GM23338 (cell line): ENCODE measurements around the gene CST9. TPM values are rescaled to one million over a fixed set of nuclear protein-coding genes. Genes with fewer than 3 reads are reported as not detected.
A peak's percentile ranks its signal among the peaks of the same experiment; 100 is the strongest.

Experiments used
- ATAC-seq: fragments of 200-7000 bp; cut with Tn5 transposase; 3 replicates; pipeline ENCODE4 v1.9.1; 2020
- DNase-seq: peaks from one replicate; pipeline ENCODE4 v3.0.0-alpha.2; 2015; ENCODE audit warnings: low spot score
- H2AFZ ChIP-seq: fragments of 200-600 bp; sonication (generic); 2 replicates; pipeline ENCODE4 v1.8.0; 2016; ENCODE audit warnings: antibody characterized with exemption, mild to moderate bottlenecking, moderate library complexity
- H3F3A ChIP-seq: fragments of 200-600 bp; sonication (generic); replicated peaks from 2 replicates; pipeline ENCODE4 v1.8.0; 2017; ENCODE audit warnings: antibody characterized with exemption, mixed run types, low read depth
- H3K27ac ChIP-seq: fragments of 200-600 bp; sonication (generic); 2 replicates; pipeline ENCODE4 v1.6.1; 2016; ENCODE audit warnings: low read depth
- H3K27me3 ChIP-seq: fragments of 200-600 bp; sonication (generic); 2 replicates; pipeline ENCODE4 v1.8.0; 2016; ENCODE audit warnings: mild to moderate bottlenecking, mixed run types, moderate library complexity; ENCODE audit not compliant: insufficient read depth
- H3K36me3 ChIP-seq: fragments of 200-600 bp; sonication (generic); 2 replicates; pipeline ENCODE4 v1.8.0; 2016; ENCODE audit warnings: mild to moderate bottlenecking; ENCODE audit not compliant: insufficient read depth
- H3K4me1 ChIP-seq: fragments of 200-600 bp; sonication (generic); 2 replicates; pipeline ENCODE4 v1.8.0; 2016; ENCODE audit warnings: mild to moderate bottlenecking, moderate library complexity; ENCODE audit not compliant: insufficient read depth
- H3K4me2 ChIP-seq: fragments of 200-600 bp; sonication (generic); 2 replicates; pipeline ENCODE4 v1.7.1; 2017; ENCODE audit warnings: mixed run types
- H3K4me3 ChIP-seq: fragments of 200-600 bp; sonication (generic); 2 replicates; pipeline ENCODE4 v1.6.1; 2016; ENCODE audit warnings: mixed run types
- H3K79me2 ChIP-seq: fragments of 200-600 bp; sonication (generic); replicated peaks from 2 replicates; pipeline ENCODE4 v1.8.0; 2017; ENCODE audit warnings: mild to moderate bottlenecking; ENCODE audit not compliant: insufficient read depth
- H3K9me2 ChIP-seq: fragments of 200-600 bp; sonication (generic); 2 replicates; pipeline ENCODE4 v1.8.0; 2017; ENCODE audit not compliant: insufficient read depth
- H4K20me1 ChIP-seq: fragments of 200-600 bp; sonication (generic); replicated peaks from 2 replicates; pipeline ENCODE4 v1.8.0; 2017; ENCODE audit warnings: mild to moderate bottlenecking; ENCODE audit not compliant: insufficient read depth
- H3K27ac Mint-ChIP-seq: 2 replicates; pipeline ENCODE4 v1.8.0; 2020; ENCODE audit warnings: inconsistent platforms, mild to moderate bottlenecking, moderate library complexity, mixed read lengths
- H3K27me3 Mint-ChIP-seq: 3 replicates; pipeline ENCODE4 v1.8.0; 2022; ENCODE audit warnings: low read depth, mild to moderate bottlenecking, moderate library complexity, mixed read lengths, inconsistent platforms; ENCODE audit not compliant: insufficient read depth, poor library complexity
- H3K36me3 Mint-ChIP-seq: 3 replicates; pipeline ENCODE4 v1.8.0; 2021; ENCODE audit warnings: low read depth, mild to moderate bottlenecking, inconsistent platforms, moderate library complexity, mixed read lengths
- H3K4me1 Mint-ChIP-seq: 3 replicates; pipeline ENCODE4 v1.8.0; 2020; ENCODE audit warnings: mild to moderate bottlenecking, inconsistent platforms, mixed read lengths
- H3K4me3 Mint-ChIP-seq: 3 replicates; pipeline ENCODE4 v1.8.0; 2021; ENCODE audit warnings: moderate library complexity, mild to moderate bottlenecking, inconsistent platforms, mixed read lengths
- H3K9me3 Mint-ChIP-seq: 3 replicates; pipeline ENCODE4 v1.8.0; 2020; ENCODE audit warnings: moderate library complexity, mild to moderate bottlenecking, inconsistent platforms, mixed read lengths
- CREB1 ChIP-seq: fragments of 250-450 bp; sonication (Bioruptor Pico); IDR thresholded peaks from 2 replicates; pipeline ENCODE4 v1.5.0; 2020; ENCODE audit warnings: low read depth, mild to moderate bottlenecking, moderate library complexity
- EZH2 ChIP-seq: fragments of 200-600 bp; sonication (generic); IDR thresholded peaks from one replicate; pipeline ENCODE4 v1.8.0; 2017; ENCODE audit warnings: antibody characterized with exemption, mild to moderate bottlenecking, low read depth; ENCODE audit not compliant: unreplicated experiment
- EZH2phosphoT487 ChIP-seq: fragments of 200-600 bp; sonication (generic); IDR thresholded peaks from one replicate; pipeline ENCODE4 v1.8.1; 2018; ENCODE audit warnings: antibody characterized with exemption; ENCODE audit not compliant: unreplicated experiment
- JUNB ChIP-seq: IDR thresholded peaks from one replicate; pipeline ENCODE4 v1.6.1; 2016; ENCODE audit warnings: antibody characterized with exemption; ENCODE audit not compliant: unreplicated experiment
- NANOG ChIP-seq: IDR thresholded peaks from 2 replicates; pipeline ENCODE4 v1.6.1; 2016; ENCODE audit warnings: antibody characterized with exemption, borderline replicate concordance
- POLR2AphosphoS5 ChIP-seq: IDR thresholded peaks from 2 replicates; pipeline ENCODE4 v1.6.1; 2016; ENCODE audit warnings: antibody characterized with exemption, low read depth
- STAT1 ChIP-seq: IDR thresholded peaks from one replicate; pipeline ENCODE4 v1.6.1; 2016; ENCODE audit warnings: antibody characterized with exemption; ENCODE audit not compliant: unreplicated experiment
- ZNF114 ChIP-seq: fragments of 250-450 bp; sonication (Bioruptor Pico); IDR thresholded peaks from 2 replicates; pipeline ENCODE4 v1.5.0; 2020; ENCODE audit warnings: mild to moderate bottlenecking, moderate library complexity
- ZNF331 ChIP-seq: fragments of 250-450 bp; sonication (Bioruptor Pico); IDR thresholded peaks from 2 replicates; pipeline ENCODE4 v1.5.0; 2020; ENCODE audit warnings: low read depth, mild to moderate bottlenecking, moderate library complexity
- polyA plus RNA-seq: library from polyadenylated mRNA; unstranded; fragments of >200 nt; fragmentation: Nextera tagmentation; extraction: Ambion mirVana; gene quantifications from 2 replicates; pipeline ENCODE4 v1.2.1, GENCODE V29; 2016
- total RNA-seq: library from RNA; depleted of rRNA; stranded (reverse); fragments of >200 nt; shearing (Covaris generic); gene quantifications from 2 replicates; pipeline ENCODE4 v1.2.3, GENCODE V29; 2014
- TF ChIP-seq, protein P1 (sequence below): IDR thresholded peaks from 2 replicates; pipeline ENCODE4 v1.6.1; 2016; ENCODE audit warnings: antibody characterized with exemption
- TF ChIP-seq, protein P2 (sequence below), 2 experiments: fragments of 200-600 bp in 1 of 2; sonication (generic) in 1 of 2; conservative IDR thresholded peaks; 2 replicates each; pipeline versions ENCODE4 v1.5.1 to v1.6.1; 2016 to 2017; ENCODE audit warnings: antibody characterized with exemption in 2 of 2, low read depth in 2 of 2, mild to moderate bottlenecking in 2 of 2, moderate library complexity in 1 of 2
- TF ChIP-seq, protein P3 (sequence below): IDR thresholded peaks from one replicate; pipeline ENCODE4 v1.6.1; 2018; ENCODE audit warnings: antibody characterized with exemption; ENCODE audit not compliant: unreplicated experiment
- TF ChIP-seq, protein P4 (sequence below): fragments of 250-450 bp; sonication (Bioruptor Pico); IDR thresholded peaks from 2 replicates; pipeline ENCODE4 v1.5.0; 2020; ENCODE audit warnings: mild to moderate bottlenecking, moderate library complexity

The CST9 gene
- total and polyA plus RNA-seq, 2 experiments from 2014 or later = not detected

DNA sequence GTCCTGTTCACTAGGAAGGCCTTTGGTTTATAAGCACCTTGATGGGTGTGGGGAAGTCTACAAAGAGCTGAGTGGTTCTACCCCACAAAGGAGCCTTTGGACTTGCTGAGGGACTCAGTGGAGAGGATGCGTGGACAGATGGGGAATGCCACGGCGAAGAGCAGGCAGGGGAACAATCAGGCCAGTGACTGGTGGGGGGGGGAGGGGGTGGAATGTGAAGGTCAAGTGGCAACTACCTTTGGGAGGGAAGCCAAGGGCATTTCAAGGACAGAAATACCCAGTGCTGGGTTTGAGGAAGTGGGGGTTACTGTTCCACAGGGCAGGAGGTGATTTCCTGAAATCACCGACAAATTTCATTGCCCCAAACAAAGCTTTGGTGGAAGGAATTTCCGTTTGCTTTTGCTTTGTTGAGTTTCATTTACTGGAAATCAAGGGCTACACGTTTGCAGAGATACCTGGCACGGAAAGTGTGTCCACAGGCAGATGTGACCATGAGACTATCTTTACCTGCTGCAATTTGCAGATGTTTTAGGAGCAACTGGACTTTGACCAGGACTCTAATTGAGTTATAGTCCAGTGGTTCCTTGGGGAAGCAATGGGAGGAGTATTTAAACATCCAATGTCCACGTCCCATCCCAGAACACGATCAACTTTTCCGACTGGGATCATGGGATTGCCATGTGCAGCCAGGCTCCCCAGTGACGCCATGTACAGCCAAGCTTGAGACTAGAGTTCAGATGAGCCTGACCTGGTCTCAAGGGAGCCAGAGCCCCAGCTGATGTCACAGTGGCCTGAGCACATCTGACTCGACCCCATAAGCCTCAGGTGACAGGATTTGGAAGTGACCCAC is 24.1 kb upstream of the CST9 start:
- peaks cover 6% of the 10 kb centered on the region for H3K4me1 Mint-ChIP-seq
- H3K27me3 ChIP-seq = no peaks in the 10 kb centered on the region
- DNase-seq (no peak), ATAC-seq (no peak)
- no peaks in the 10 kb centered on the region for H3K79me2 ChIP-seq
- no peak overlapping the region for H2AFZ ChIP-seq
- H3K9me2 ChIP-seq = peaks cover 6% of the 10 kb centered on the region; the same call in 1 of the 2 replicates
- H3K4me3 Mint-ChIP-seq = no peak overlapping the region
- no peak overlapping the region for H3K4me3 ChIP-seq
- H3F3A ChIP-seq = no peaks in the 10 kb centered on the region
- 0 out of 2 replicates have a peak overlapping the region, but pooled peaks have one; percentile 14 for H3K4me2 ChIP-seq
- TF ChIP-seq, protein P1, sequence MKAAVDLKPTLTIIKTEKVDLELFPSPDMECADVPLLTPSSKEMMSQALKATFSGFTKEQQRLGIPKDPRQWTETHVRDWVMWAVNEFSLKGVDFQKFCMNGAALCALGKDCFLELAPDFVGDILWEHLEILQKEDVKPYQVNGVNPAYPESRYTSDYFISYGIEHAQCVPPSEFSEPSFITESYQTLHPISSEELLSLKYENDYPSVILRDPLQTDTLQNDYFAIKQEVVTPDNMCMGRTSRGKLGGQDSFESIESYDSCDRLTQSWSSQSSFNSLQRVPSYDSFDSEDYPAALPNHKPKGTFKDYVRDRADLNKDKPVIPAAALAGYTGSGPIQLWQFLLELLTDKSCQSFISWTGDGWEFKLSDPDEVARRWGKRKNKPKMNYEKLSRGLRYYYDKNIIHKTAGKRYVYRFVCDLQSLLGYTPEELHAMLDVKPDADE = no peak
- TF ChIP-seq ZNF114 (CRISPR knock-in tag) (no peak), EZH2 (no peak), NANOG (no peak), STAT1 (no peak), CREB1 (CRISPR knock-in tag) (no peak), ZNF331 (CRISPR knock-in tag) (no peak), POLR2AphosphoS5 (no peak), JUNB (no peak), EZH2phosphoT487 (no peak)
- TF ChIP-seq, protein P2, sequence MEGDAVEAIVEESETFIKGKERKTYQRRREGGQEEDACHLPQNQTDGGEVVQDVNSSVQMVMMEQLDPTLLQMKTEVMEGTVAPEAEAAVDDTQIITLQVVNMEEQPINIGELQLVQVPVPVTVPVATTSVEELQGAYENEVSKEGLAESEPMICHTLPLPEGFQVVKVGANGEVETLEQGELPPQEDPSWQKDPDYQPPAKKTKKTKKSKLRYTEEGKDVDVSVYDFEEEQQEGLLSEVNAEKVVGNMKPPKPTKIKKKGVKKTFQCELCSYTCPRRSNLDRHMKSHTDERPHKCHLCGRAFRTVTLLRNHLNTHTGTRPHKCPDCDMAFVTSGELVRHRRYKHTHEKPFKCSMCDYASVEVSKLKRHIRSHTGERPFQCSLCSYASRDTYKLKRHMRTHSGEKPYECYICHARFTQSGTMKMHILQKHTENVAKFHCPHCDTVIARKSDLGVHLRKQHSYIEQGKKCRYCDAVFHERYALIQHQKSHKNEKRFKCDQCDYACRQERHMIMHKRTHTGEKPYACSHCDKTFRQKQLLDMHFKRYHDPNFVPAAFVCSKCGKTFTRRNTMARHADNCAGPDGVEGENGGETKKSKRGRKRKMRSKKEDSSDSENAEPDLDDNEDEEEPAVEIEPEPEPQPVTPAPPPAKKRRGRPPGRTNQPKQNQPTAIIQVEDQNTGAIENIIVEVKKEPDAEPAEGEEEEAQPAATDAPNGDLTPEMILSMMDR (conservative IDR thresholded peaks at IDR 0.05; ENCODE audit: low read depth in 2 of 2) = no peak
- TF ChIP-seq, protein P3, sequence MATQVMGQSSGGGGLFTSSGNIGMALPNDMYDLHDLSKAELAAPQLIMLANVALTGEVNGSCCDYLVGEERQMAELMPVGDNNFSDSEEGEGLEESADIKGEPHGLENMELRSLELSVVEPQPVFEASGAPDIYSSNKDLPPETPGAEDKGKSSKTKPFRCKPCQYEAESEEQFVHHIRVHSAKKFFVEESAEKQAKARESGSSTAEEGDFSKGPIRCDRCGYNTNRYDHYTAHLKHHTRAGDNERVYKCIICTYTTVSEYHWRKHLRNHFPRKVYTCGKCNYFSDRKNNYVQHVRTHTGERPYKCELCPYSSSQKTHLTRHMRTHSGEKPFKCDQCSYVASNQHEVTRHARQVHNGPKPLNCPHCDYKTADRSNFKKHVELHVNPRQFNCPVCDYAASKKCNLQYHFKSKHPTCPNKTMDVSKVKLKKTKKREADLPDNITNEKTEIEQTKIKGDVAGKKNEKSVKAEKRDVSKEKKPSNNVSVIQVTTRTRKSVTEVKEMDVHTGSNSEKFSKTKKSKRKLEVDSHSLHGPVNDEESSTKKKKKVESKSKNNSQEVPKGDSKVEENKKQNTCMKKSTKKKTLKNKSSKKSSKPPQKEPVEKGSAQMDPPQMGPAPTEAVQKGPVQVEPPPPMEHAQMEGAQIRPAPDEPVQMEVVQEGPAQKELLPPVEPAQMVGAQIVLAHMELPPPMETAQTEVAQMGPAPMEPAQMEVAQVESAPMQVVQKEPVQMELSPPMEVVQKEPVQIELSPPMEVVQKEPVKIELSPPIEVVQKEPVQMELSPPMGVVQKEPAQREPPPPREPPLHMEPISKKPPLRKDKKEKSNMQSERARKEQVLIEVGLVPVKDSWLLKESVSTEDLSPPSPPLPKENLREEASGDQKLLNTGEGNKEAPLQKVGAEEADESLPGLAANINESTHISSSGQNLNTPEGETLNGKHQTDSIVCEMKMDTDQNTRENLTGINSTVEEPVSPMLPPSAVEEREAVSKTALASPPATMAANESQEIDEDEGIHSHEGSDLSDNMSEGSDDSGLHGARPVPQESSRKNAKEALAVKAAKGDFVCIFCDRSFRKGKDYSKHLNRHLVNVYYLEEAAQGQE = no peak
- TF ChIP-seq, protein P4, sequence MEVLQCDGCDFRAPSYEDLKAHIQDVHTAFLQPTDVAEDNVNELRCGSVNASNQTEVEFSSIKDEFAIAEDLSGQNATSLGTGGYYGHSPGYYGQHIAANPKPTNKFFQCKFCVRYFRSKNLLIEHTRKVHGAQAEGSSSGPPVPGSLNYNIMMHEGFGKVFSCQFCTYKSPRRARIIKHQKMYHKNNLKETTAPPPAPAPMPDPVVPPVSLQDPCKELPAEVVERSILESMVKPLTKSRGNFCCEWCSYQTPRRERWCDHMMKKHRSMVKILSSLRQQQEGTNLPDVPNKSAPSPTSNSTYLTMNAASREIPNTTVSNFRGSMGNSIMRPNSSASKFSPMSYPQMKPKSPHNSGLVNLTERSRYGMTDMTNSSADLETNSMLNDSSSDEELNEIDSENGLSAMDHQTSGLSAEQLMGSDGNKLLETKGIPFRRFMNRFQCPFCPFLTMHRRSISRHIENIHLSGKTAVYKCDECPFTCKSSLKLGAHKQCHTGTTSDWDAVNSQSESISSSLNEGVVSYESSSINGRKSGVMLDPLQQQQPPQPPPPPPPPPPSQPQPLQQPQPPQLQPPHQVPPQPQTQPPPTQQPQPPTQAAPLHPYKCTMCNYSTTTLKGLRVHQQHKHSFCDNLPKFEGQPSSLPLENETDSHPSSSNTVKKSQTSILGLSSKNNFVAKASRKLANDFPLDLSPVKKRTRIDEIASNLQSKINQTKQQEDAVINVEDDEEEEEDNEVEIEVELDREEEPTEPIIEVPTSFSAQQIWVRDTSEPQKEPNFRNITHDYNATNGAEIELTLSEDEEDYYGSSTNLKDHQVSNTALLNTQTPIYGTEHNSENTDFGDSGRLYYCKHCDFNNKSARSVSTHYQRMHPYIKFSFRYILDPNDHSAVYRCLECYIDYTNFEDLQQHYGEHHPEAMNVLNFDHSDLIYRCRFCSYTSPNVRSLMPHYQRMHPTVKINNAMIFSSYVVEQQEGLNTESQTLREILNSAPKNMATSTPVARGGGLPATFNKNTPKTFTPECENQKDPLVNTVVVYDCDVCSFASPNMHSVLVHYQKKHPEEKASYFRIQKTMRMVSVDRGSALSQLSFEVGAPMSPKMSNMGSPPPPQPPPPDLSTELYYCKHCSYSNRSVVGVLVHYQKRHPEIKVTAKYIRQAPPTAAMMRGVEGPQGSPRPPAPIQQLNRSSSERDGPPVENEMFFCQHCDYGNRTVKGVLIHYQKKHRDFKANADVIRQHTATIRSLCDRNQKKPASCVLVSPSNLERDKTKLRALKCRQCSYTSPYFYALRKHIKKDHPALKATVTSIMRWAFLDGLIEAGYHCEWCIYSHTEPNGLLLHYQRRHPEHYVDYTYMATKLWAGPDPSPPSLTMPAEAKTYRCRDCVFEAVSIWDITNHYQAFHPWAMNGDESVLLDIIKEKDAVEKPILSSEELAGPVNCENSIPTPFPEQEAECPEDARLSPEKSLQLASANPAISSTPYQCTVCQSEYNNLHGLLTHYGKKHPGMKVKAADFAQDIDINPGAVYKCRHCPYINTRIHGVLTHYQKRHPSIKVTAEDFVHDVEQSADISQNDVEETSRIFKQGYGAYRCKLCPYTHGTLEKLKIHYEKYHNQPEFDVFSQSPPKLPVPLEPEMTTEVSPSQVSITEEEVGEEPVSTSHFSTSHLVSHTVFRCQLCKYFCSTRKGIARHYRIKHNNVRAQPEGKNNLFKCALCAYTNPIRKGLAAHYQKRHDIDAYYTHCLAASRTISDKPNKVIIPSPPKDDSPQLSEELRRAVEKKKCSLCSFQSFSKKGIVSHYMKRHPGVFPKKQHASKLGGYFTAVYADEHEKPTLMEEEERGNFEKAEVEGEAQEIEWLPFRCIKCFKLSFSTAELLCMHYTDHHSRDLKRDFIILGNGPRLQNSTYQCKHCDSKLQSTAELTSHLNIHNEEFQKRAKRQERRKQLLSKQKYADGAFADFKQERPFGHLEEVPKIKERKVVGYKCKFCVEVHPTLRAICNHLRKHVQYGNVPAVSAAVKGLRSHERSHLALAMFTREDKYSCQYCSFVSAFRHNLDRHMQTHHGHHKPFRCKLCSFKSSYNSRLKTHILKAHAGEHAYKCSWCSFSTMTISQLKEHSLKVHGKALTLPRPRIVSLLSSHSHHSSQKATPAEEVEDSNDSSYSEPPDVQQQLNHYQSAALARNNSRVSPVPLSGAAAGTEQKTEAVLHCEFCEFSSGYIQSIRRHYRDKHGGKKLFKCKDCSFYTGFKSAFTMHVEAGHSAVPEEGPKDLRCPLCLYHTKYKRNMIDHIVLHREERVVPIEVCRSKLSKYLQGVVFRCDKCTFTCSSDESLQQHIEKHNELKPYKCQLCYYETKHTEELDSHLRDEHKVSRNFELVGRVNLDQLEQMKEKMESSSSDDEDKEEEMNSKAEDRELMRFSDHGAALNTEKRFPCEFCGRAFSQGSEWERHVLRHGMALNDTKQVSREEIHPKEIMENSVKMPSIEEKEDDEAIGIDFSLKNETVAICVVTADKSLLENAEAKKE (CRISPR knock-in tag) = no peak
- no peaks in the 10 kb centered on the region for H3K36me3 ChIP-seq
- no peaks in the 10 kb centered on the region; the same call in 2 of the 3 replicates for H3K36me3 Mint-ChIP-seq
- H3K4me1 ChIP-seq = peaks cover 15% of the 10 kb centered on the region; the same call in 1 of the 2 replicates
- no peaks in the 10 kb centered on the region for H4K20me1 ChIP-seq
- H3K27me3 Mint-ChIP-seq = peaks cover 3% of the 10 kb centered on the region
- H3K27ac ChIP-seq = no peak overlapping the region
- H3K9me3 Mint-ChIP-seq = no peaks in the 10 kb centered on the region; the same call in 2 of the 3 replicates
- no peak overlapping the region for H3K27ac Mint-ChIP-seq
